HG03460 (cell line): ENCODE measurements around the gene DMGDH.
"Not testable (repeated sequence)": the region's sequence is repeated elsewhere in the genome, so short reads cannot be mapped to it uniquely, and the experiment has no call there.

ENCODE experiments used
- ATAC-seq: cut with Tn5 transposase; IDR thresholded peaks from one replicate; pipeline ENCODE4 v1.9.1; 2021; ENCODE audit not compliant: unreplicated experiment

DMGDH gene

GRCh38 chr5:79020861-79021561 is 48.5 kb downstream of the DMGDH start:
- ATAC-seq, result no peak

- no peak for ATAC-seq
These were observed 54.8 kb downstream of the DMGDH start for GRCh38 chr5:79014631-79015030.

- no peak for ATAC-seq
These were observed 57.6 kb downstream of the DMGDH start for GRCh38 chr5:79011869-79012268.

- no peak for ATAC-seq
These were observed 58.1 kb downstream of the DMGDH start for GRCh38 chr5:79011219-79011836.

- no peak for ATAC-seq
These were observed 61.1 kb downstream of the DMGDH start for GRCh38 chr5:79008362-79008761.

- ATAC-seq, result no peak
These were observed 61.6 kb downstream of the DMGDH start for GRCh38 chr5:79007872-79008271.

GRCh38 chr5:79005936-79006631 is 63.4 kb downstream of the DMGDH start:
- no peak for ATAC-seq

GRCh38 chr5:79005151-79005550 is 64.3 kb downstream of the DMGDH start:
- ATAC-seq, result no peak

GRCh38 chr5:79002374-79002773 is 67.1 kb downstream of the DMGDH start:
- no peak for ATAC-seq

GRCh38 chr5:79001471-79001870 is 68.0 kb downstream of the DMGDH start:
- ATAC-seq, result no peak

- no peak for ATAC-seq
These were observed 72.4 kb downstream of the DMGDH start for GRCh38 chr5:78997090-78997489.

- no peak for ATAC-seq
These were observed 73.9 kb downstream of the DMGDH start for GRCh38 chr5:78995521-78996007.

GRCh38 chr5:78993165-78993564 is 76.3 kb downstream of the DMGDH start:
- ATAC-seq, result no peak

- ATAC-seq, result no peak
These were observed 77.3 kb downstream of the DMGDH start for GRCh38 chr5:78992146-78992545.

- no peak for ATAC-seq
These were observed 80.4 kb downstream of the DMGDH start for GRCh38 chr5:78989080-78989479.

- peak; percentile 50 for ATAC-seq
These were observed 83.7 kb downstream of the DMGDH start for GRCh38 chr5:78985725-78986223.

- ATAC-seq, result peak; percentile 35
These were observed 84.3 kb downstream of the DMGDH start, which contains the start of gene ARSB for GRCh38 chr5:78985116-78985724. Gene ARSB (minus strand): TSS chr5:78985310. CDS start chr5:78985248, 62 bp downstream.

GRCh38 chr5:78984439-78985115 is 84.9 kb downstream of the DMGDH start:
- ATAC-seq, result peak; percentile 48

GRCh38 chr5:78983601-78984438 is 85.7 kb downstream of the DMGDH start:
- ATAC-seq, result no peak

GRCh38 chr5:78983194-78983593 is 86.3 kb downstream of the DMGDH start:
- not testable (repeated sequence) for ATAC-seq
